ENCODE data around the gene PGBD2. TPM values are rescaled to one million over a fixed set of nuclear protein-coding genes. Genes with fewer than 3 reads are reported as not detected.
A peak's percentile ranks its signal among the peaks of the same experiment; 100 is the strongest.

PGBD2 gene
- total and polyA plus RNA-seq, 2 of the 13 experiments (the other 11 are each of a cell fraction or from before 2014, with no cell fraction given): 6.0 to 7.4 TPM

GRCh38 chr1:248862998-248863881 lies 42.8 kb upstream of the PGBD2 start (continued):
- TF ChIP-seq TBX3 (IDR thresholded peaks at IDR 0.05; ENCODE audit: borderline replicate concordance) (no peak), SP2 (CRISPR knock-in tag; IDR thresholded peaks at IDR 0.05) (no peak), ZNF552 (CRISPR knock-in tag; IDR thresholded peaks at IDR 0.05; ENCODE audit: borderline replicate concordance) (no peak; the same call in 1 of the 2 replicates), HMGA1 (CRISPR knock-in tag; conservative IDR thresholded peaks at IDR 0.05) (no peak), ISL2 (CRISPR knock-in tag; IDR thresholded peaks at IDR 0.05) (no peak), CCDC6 (CRISPR knock-in tag; IDR thresholded peaks at IDR 0.05) (peak; percentile 43), ETS1 (CRISPR knock-in tag; IDR thresholded peaks at IDR 0.05) (no peak), ZNF256 (CRISPR knock-in tag; conservative IDR thresholded peaks at IDR 0.05) (no peak), ZNF263 (CRISPR knock-in tag; IDR thresholded peaks at IDR 0.05) (no peak), RBAK (CRISPR knock-in tag; IDR thresholded peaks at IDR 0.05) (no peak), ZGPAT (CRISPR knock-in tag; IDR thresholded peaks at IDR 0.05) (peak; percentile 79), NBN (conservative IDR thresholded peaks at IDR 0.05) (no peak), CREBL2 (CRISPR knock-in tag; IDR thresholded peaks at IDR 0.05; ENCODE audit: borderline replicate concordance) (no peak), FOXM1 (CRISPR knock-in tag; IDR thresholded peaks at IDR 0.05) (no peak), ZNF484 (CRISPR knock-in tag; IDR thresholded peaks at IDR 0.05; ENCODE audit: borderline replicate concordance, low read depth) (no peak), SRF (IDR thresholded peaks at IDR 0.05; ENCODE audit: low read depth, low read length) (no peak), ZNF451 (CRISPR knock-in tag; IDR thresholded peaks at IDR 0.05) (peak; percentile 11; the same call in 1 of the 2 replicates), ZNF101 (CRISPR knock-in tag; IDR thresholded peaks at IDR 0.05; ENCODE audit: borderline replicate concordance, low read depth) (no peak), HOXA9 (CRISPR knock-in tag; IDR thresholded peaks at IDR 0.05; ENCODE audit: borderline replicate concordance) (no peak), RARG (CRISPR knock-in tag; IDR thresholded peaks at IDR 0.05; ENCODE audit: low read depth) (no peak), SIN3A (IDR thresholded peaks at IDR 0.05; ENCODE audit: borderline replicate concordance, low read depth, low read length) (0 out of 2 replicates have a peak, but pooled peaks have one; percentile 58), TGIF2 (CRISPR knock-in tag; IDR thresholded peaks at IDR 0.05) (no peak; the same call in 1 of the 2 replicates), LRRFIP1 (CRISPR knock-in tag; conservative IDR thresholded peaks at IDR 0.05) (no peak), RXRA (CRISPR knock-in tag; IDR thresholded peaks at IDR 0.05) (peak; percentile 61; the same call in 1 of the 2 replicates)

All from HepG2 (cell line).